GM18526 (cell line): ENCODE data around the gene IPO13.

Source experiments
- POLR2A ChIP-seq: IDR thresholded peaks from 3 replicates; pipeline ENCODE4 v1.6.1; 2011; ENCODE audit not compliant: insufficient read length; ENCODE audit errors: extremely low read depth

Gene IPO13

DNA sequence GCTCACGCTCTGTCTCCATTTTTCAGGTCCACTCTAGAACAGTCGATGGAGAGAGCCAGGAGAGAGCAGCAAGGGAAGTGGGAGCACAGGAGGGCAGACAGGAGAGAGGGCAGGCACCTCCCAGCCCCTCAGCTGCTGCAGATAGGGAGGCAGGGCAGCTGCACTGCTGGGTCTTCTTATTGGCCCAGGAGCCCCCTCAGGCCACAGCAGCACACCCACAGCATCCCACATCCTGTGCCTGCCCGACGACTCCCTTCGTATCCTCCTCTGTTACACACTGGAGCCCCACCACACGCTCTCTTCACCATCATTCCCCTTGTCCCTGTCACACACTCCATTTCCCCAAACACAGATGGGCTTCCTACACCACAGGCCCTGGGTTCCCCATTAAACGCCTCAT is 26.8 kb upstream of the IPO13 start:
- no peak for TF ChIP-seq POLR2A

DNA sequence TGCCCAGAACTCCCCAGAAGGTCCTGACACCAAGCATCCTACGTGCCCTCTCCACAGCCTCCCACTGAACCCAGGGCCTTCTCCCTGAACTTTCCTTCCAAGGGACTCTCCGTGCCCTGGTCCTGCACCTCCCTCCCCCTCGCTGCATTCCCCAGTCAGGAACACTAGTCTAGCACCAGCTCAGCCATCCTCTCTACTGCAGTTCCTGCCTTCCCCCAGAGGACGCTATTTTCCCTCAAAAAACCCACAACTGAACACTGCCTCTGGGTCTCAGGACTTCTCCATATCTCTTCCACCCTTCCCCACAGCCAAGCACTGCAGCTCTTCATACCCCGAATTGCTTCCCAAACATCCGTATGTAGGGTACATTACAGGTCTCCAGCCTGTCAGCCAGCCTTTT is 25.7 kb upstream of the IPO13 start:
- no peak for TF ChIP-seq POLR2A

DNA sequence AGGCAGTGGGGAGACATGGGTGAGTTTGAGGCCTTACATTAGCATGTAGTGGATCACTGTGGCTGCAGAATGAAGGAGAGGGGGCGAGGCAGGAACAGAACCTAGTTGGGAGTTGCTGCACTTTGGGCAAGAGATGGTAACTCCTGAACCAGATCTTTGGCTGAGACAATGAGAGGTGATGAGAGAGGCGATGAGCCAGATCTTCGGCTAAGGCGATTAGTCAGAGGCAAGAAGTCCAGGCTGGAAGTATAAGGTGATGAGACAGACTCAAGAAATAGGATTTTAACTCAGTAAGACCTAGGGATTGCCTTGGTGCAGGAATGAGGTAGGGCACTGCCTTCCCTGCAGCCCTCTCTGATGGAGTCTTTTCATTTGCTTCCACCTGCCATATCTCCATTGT is 22.2 kb upstream of the IPO13 start:
- no peak for TF ChIP-seq POLR2A

DNA sequence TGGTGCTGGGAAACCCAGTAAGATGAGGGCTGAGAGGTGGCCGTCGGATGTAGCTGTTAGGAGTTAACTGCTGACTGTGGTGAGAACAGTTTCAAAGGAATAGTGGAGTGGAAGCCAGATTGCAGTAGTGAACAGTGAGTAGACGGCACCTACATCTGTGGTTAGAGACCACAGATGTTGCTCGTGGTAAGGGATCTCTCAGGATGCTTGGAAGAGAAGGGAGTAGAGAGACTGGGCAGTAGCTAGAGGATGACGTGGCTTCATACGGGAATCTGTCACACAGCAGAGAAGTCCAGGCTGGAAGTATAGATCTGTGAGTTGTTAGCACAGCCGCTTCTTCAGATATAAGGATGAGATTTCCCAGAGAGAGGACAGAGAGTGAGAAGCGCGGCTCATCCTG is 20.9 kb upstream of the IPO13 start:
- TF ChIP-seq POLR2A: no peak

DNA sequence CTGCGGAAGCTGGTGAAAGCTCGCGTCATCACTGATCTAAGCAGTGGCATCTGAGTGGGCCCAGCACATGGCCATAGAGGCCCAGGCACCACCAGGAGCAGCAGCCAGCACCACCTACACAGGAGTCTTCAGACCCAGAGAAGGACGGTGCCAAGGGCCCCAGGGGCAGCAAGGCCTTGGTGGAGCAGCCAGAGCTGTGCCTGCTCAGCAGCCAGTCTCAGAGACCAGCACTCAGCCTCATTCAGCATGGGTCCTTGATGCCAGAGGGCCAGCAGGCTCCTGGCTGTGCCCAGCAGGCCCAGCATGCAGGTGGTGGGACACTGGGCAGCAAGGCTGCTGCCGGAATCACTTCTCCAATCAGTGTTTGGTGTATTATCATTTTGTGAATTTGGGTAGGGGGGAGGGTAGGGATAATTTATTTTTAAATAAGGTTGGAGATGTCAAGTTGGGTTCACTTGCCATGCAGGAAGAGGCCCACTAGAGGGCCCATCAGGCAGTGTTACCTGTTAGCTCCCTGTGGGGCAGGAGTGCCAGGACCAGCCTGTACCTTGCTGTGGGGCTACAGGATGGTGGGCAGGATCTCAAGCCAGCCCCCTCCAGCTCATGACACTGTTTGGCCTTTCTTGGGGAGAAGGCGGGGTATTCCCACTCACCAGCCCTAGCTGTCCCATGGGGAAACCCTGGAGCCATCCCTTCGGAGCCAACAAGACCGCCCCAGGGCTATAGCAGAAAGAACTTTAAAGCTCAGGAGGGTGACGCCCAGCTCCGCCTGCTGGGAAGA is 16.4 kb upstream of the IPO13 start:
- no peak for TF ChIP-seq POLR2A

DNA sequence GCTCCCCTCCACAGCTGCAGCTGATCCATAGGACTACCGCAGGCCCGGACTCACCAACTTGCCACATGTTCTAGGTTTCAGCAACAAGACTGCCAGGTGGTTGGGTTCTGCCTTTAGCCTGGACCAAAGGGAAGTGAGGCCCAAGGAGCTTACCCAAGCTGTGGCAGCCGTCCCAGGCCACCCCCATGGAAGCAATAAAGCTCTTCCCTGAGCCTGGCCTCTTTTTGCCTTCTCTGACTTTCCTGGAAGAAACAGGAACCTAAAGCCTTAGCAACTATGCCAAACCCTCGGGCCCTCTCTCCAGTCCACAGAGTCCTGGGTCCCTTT is 15.8 kb upstream of the IPO13 start:
- no peak for TF ChIP-seq POLR2A

DNA sequence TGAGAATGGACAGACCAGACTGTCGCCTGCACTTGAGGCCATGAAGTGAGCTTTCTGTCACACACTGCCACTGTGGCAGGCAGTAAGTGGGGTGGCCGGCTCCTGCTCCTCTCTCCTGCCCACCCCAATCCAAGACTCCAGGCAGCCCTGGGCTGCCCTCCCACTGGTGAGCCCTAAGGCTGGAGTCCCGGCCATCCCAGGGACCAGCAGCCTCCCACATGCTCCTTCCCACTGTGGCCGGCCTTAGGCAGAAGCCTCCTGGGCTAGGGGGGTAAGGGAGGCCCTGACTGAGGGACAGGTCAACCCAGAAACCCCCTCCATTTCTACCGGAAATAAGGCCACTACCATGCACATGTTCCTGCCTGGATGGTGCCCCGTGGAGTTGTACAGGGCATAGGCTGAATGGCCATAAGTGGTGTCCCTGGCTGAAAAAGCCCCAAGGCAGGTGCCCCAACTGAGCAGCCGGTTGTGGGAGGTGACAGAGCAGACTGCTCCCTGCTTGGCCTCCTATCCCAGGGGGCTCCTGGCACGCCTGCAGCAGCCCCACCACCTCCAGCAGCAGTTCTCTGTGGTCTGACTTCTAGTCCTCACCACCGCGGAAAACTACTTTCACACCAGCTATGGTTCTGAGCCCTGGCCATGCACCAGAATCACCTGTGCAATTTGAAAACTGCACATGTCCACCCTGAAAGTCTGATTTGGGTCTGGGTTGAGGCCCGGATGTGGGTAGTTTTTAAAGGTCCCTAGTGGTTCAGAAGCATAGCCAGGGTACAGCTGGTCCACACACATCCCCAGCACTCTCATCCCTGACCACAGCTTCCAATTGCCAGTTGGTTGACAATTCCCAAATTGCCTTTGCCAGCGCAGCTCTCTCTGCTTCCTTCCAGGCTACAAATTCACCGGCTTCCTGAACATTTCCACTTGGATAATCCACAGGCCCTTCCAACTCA is 14.8 kb upstream of the IPO13 start:
- no peak for TF ChIP-seq POLR2A

DNA sequence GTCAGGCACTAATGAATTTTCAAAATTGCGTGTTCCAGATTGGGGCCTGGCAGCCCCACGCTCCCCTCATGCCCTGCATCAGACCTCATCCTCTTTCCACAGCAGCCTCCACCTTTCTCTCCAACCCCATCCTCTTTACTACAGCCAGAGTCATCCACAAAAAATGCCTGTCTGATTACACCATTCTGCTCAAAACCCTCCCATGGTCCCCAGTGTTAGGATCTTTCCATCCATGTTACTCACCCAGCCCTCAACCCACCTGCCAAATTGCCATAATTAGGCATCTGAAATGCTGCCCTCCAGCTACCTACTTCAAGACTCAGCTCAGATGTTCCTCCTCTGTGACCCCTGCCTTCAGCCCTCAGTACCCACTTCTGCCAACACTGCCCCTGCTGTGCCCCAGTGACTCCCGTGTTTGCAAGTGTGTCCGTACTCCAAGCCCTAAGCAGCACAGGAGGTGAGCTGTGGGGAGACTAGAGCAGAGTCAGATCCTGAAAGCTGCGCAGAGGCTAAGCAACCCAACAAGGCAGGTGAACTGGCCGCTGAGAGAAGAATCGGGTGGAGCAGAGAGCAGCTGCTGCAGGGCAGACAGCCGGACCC is 13.9 kb upstream of the IPO13 start:
- TF ChIP-seq POLR2A: no peak

DNA sequence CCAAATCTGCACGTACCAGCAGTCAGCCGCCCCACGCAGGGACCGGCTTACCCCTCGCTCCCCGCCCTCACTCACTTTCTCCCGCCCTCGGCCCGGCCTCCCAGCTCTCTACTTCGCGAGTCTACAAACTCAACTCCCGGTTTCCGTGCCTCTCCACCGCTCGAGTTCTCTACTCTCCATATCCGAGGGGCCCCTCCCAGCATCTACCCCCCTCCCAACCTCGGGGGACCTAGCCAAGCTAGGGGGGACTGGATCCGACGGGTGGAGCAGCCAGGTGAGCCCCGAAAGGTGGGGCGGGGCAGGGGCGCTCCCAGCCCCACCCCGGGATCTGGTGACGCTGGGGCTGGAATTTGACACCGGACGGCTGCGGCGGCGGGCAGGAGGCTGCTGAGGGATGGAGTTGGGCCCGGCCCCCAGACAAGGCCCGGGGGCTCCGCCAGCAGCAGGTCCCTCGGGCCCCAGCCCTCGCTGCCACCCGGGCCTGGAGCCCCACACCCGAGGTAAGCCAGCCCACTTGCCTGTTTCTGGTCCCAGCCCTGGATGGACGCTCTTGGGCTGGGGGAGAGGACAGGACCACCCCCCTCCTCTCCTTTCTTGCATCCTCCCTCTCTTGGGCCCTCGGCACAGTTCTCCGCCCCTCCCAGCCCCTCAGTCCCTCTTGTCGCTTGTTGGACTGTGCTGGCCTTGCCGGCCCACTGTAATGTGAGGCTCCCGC is 13.2 kb upstream of the IPO13 start, which contains the start of gene ARTN:
Gene ARTN (plus strand): TSS at position 416 of the 715 bp plus-strand sequence. CDS start 1,856 bp downstream, outside the sequence.
- no peak for TF ChIP-seq POLR2A

DNA sequence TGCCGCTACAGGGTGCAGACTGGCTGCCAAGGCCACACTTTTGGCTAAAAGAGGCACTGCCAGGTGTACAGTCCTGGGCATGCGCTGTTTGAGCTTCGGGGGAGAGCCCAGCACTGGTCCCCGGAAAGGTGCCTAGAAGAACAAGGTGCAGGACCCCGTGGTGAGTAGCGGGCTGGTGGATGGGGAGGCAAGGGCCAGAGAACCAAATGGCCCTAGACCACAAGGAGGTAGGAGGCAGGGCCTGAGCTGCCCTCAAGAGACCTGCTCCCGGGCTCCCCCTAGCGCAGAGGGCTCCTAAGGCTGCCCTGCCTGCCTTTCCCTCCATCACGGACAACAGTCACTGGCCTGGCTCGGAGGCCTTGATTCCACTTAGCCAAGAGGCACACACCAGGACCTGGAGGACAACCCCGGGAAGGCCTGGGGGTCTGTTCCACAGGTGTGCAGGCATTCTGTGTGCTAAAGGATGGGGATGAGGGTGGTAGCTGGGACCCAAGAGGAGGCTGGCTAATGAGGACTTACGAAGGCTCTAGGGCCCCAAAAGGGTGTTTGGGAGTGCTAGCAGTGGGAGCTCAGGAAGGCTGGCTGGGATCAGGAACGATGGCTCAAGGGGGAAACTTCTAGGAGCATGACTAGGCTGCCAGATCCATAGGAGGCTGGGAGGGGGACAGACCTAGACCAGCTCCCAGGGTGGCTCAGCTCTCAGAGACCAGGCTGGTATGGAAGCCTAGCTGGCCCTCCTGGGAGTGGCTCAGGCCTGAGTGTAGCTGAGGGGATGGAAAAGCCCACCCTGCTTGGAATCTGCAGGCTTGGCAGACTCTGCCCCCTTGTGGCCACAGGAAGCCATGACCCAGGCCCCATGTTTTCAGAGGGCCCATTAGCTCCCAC is 12.4 kb upstream of the IPO13 start:
- no peak for TF ChIP-seq POLR2A

DNA sequence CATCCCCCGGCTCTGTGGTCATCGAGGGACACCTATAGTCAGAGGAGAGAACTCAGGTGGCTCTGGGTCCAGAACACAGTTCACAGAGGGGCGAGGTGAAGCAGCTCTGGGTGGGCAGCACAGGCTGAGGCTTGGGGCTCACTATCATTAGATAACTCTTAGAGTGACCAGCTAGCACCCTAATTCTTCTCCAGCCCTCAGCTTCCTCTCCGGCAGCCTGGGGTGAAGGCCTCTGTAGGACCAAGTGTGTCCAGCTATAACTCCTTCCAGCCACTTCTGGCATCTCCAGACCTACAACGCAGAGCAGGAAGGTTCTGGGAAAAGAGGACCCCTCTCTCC is 11.8 kb upstream of the IPO13 start:
- no peak for TF ChIP-seq POLR2A

DNA sequence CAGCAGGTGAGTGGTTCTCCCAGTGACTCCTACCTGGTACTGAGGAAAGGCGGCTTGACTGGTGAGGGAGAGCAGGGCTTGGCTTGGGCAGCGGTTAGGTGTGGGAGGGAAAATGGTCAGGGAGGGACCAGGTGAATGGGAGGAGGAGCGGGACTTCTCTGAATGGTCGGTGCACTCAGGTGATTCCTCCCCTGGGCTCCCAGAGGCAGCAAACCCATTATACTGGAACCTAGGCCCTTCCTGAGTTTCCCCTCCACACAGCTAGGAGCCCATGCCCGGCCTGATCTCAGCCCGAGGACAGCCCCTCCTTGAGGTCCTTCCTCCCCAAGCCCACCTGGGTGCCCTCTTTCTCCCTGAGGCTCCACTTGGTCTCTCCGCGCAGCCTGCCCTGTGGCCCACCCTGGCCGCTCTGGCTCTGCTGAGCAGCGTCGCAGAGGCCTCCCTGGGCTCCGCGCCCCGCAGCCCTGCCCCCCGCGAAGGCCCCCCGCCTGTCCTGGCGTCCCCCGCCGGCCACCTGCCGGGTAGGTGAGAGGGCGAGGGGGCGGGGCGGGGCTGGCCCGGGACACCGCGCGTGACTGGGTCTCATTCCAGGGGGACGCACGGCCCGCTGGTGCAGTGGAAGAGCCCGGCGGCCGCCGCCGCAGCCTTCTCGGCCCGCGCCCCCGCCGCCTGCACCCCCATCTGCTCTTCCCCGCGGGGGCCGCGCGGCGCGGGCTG is 10.9 kb upstream of the IPO13 start:
- no peak for TF ChIP-seq POLR2A

DNA sequence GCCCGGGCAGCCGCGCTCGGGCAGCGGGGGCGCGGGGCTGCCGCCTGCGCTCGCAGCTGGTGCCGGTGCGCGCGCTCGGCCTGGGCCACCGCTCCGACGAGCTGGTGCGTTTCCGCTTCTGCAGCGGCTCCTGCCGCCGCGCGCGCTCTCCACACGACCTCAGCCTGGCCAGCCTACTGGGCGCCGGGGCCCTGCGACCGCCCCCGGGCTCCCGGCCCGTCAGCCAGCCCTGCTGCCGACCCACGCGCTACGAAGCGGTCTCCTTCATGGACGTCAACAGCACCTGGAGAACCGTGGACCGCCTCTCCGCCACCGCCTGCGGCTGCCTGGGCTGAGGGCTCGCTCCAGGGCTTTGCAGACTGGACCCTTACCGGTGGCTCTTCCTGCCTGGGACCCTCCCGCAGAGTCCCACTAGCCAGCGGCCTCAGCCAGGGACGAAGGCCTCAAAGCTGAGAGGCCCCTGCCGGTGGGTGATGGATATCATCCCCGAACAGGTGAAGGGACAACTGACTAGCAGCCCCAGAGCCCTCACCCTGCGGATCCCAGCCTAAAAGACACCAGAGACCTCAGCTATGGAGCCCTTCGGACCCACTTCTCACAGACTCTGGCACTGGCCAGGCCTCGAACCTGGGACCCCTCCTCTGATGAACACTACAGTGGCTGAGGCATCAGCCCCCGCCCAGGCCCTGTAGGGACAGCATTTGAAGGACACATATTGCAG is 10.2 kb upstream of the IPO13 start:
- no peak for TF ChIP-seq POLR2A
